IMR-90 (cell line): Measurements from ENCODE around the gene OSBP. TPM values are rescaled to one million over a fixed set of nuclear protein-coding genes. Genes with fewer than 3 reads are reported as not detected.

Experiments used
- ATAC-seq: fragments of 200-7000 bp; cut with Tn5 transposase; 2 replicates; pipeline ENCODE4 v1.9.1; 2020; ENCODE audit warnings: low read depth, mild to moderate bottlenecking, moderate library complexity
- BruUV-seq: library from RNA; stranded (reverse); fragments of 400-500 nt; replicated peaks from 2 replicates; lab custom pipeline; 2021; lab: Mats Ljungman, UMichigan
- CTCF ChIA-PET: fragments of 300-600 bp; formaldehyde crosslinking; extraction: SDS; loops from one replicate; lab custom pipeline; 2021; ENCODE audit warnings: antibody characterized with exemption; lab: Yijun Ruan, JAX
- POLR2A ChIA-PET: fragments of 300-600 bp; sonication (Branson Sonifier 250); formaldehyde crosslinking; loops from one replicate; lab custom pipeline; 2022; ENCODE audit warnings: antibody characterized with exemption; ENCODE audit not compliant: unreplicated experiment; lab: Charles Lee
- DNase-seq: peaks from one replicate; pipeline ENCODE4 v3.0.0; 2013
- H2AFZ ChIP-seq: replicated peaks from 2 replicates; pipeline ENCODE3; 2013; ENCODE audit warnings: low read length, mild to moderate bottlenecking; ENCODE audit not compliant: poor library complexity
- H2AK5ac ChIP-seq: 2 replicates; pipeline ENCODE4 v1.6.1; 2013; ENCODE audit warnings: low read depth, low read length, inconsistent platforms
- H2AK9ac ChIP-seq: replicated peaks from 2 replicates; pipeline ENCODE3; 2013; ENCODE audit warnings: mild to moderate bottlenecking, low read depth, low read length, moderate library complexity; ENCODE audit not compliant: poor library complexity
- H2BK120ac ChIP-seq: 2 replicates; pipeline ENCODE4 v1.6.1; 2013; ENCODE audit warnings: low read depth, low read length, inconsistent platforms
- H2BK15ac ChIP-seq: 3 replicates; pipeline ENCODE4 v1.6.1; 2013; ENCODE audit warnings: low read depth, low read length, inconsistent platforms
- H2BK20ac ChIP-seq: 2 replicates; pipeline ENCODE4 v1.6.1; 2013; ENCODE audit warnings: low read depth, mild to moderate bottlenecking, inconsistent platforms, low read length, moderate library complexity
- H2BK5ac ChIP-seq: 2 replicates; pipeline ENCODE4 v1.6.1; 2013; ENCODE audit warnings: mild to moderate bottlenecking, low read depth, low read length, inconsistent platforms; ENCODE audit not compliant: poor library complexity, severe bottlenecking
- H3K14ac ChIP-seq: replicated peaks from 2 replicates; pipeline ENCODE4 v1.6.1; 2013; ENCODE audit warnings: low read depth, low read length, inconsistent platforms
- H3K18ac ChIP-seq: 2 replicates; pipeline ENCODE4 v1.6.1; 2013; ENCODE audit warnings: low read depth, low read length, control low read depth
- H3K23ac ChIP-seq: 2 replicates; pipeline ENCODE4 v1.6.1; 2013; ENCODE audit warnings: low read depth, low read length, inconsistent platforms
- H3K27ac ChIP-seq: 2 replicates; pipeline ENCODE4 v1.5.1; 2013; ENCODE audit warnings: mild to moderate bottlenecking, control low read depth, low read length; ENCODE audit not compliant: insufficient read depth
- H3K27me3 ChIP-seq: 2 replicates; pipeline ENCODE4 v1.6.1; 2013; ENCODE audit warnings: low read length; ENCODE audit not compliant: control insufficient read depth, insufficient read depth
- H3K36me3 ChIP-seq: 2 replicates; pipeline ENCODE4 v1.6.1; 2013; ENCODE audit warnings: low read length, mixed read lengths; ENCODE audit not compliant: control insufficient read depth, insufficient read depth
- H3K4ac ChIP-seq: 2 replicates; pipeline ENCODE4 v1.6.1; 2013; ENCODE audit warnings: low read depth, low read length, inconsistent platforms
- H3K4me1 ChIP-seq: 2 replicates; pipeline ENCODE4 v1.6.1; 2013; ENCODE audit warnings: low read length, mixed read lengths; ENCODE audit not compliant: control insufficient read depth, insufficient read depth
- H3K4me2 ChIP-seq: 2 replicates; pipeline ENCODE4 v1.6.1; 2013; ENCODE audit warnings: low read depth, mild to moderate bottlenecking, control low read depth, low read length, moderate library complexity
- H3K4me3 ChIP-seq: 2 replicates; pipeline ENCODE4 v1.5.1; 2013; ENCODE audit warnings: low read depth, mild to moderate bottlenecking, control low read depth, low read length, moderate library complexity; ENCODE audit not compliant: insufficient read depth
- H3K56ac ChIP-seq: 2 replicates; pipeline ENCODE4 v1.6.1; 2013; ENCODE audit warnings: low read length, inconsistent platforms; ENCODE audit not compliant: insufficient read depth; ENCODE audit errors: extremely low read depth
- H3K79me1 ChIP-seq, 2 experiments: 2 replicates each; pipeline ENCODE4 v1.6.1; 2013; ENCODE audit warnings: low read length in 2 of 2, inconsistent platforms in 1 of 2, low read depth in 1 of 2
- H3K9ac ChIP-seq: 2 replicates; pipeline ENCODE4 v1.6.1; 2013; ENCODE audit warnings: low read depth, low read length, control low read depth
- H3K9me1 ChIP-seq: 2 replicates; pipeline ENCODE4 v1.6.1; 2013; ENCODE audit warnings: low read length, inconsistent platforms; ENCODE audit not compliant: insufficient read depth
- H3K9me3 ChIP-seq: 2 replicates; pipeline ENCODE4 v1.6.1; 2013; ENCODE audit warnings: low read length; ENCODE audit not compliant: control insufficient read depth, insufficient read depth
- H4K20me1 ChIP-seq: 2 replicates; pipeline ENCODE4 v1.6.1; 2013; ENCODE audit warnings: low read length, inconsistent platforms; ENCODE audit not compliant: insufficient read depth
- H4K5ac ChIP-seq: 2 replicates; pipeline ENCODE4 v1.6.1; 2013; ENCODE audit warnings: mild to moderate bottlenecking, low read depth, low read length, control low read depth
- H4K8ac ChIP-seq, 2 experiments: 2 replicates each; pipeline ENCODE4 v1.6.1; 2013; ENCODE audit warnings: low read depth in 2 of 2, low read length in 2 of 2, control low read depth in 1 of 2, inconsistent platforms in 1 of 2
- H4K91ac ChIP-seq: 2 replicates; pipeline ENCODE4 v1.6.1; 2013; ENCODE audit warnings: low read depth, low read length, inconsistent platforms; ENCODE audit not compliant: insufficient read depth
- MAFK ChIP-seq: IDR thresholded peaks from 2 replicates; pipeline ENCODE4 v1.6.1; 2012; ENCODE audit warnings: low read depth, low read length, improper control_type of control experiment
- RFX5 ChIP-seq: IDR thresholded peaks from 2 replicates; pipeline ENCODE4 v1.8.0; 2012; ENCODE audit warnings: low read depth, mild to moderate bottlenecking, low read length, moderate library complexity
- WGBS, 2 experiments: methylation state at CpG; one replicate each; pipeline versions ENCODE4 v1.1.5 to v1.1.7; 2013; ENCODE audit warnings: missing lambda C conversion rate in 2 of 2; ENCODE audit not compliant: insufficient read length in 1 of 2; ENCODE audit errors: extremely low coverage in 2 of 2; 5-methylcytosine and 5-hydroxymethylcytosine counted together
- dilution Hi-C: fragments of 300-500 bp; cut with HindIII; formaldehyde crosslinking; loops from one replicate; pipeline ENCODE4 v1.14.3; 2018; ENCODE audit warnings: low sequenced_read_pairs; ENCODE audit not compliant: unreplicated experiment
- in situ Hi-C: fragments of 300-500 bp; cut with MboI; formaldehyde crosslinking; loops from 3 replicates; pipeline ENCODE4 v1.14.3; 2019; ENCODE audit warnings: low sequenced_read_pairs, inconsistent platforms, mixed read lengths
- intact Hi-C: fragments of 100-400 bp; cut with micrococcal nuclease; formaldehyde crosslinking; loops from 2 replicates; pipeline ENCODE4 v1.10.0; 2022
- polyA plus RNA-seq, 3 experiments: library from polyadenylated mRNA; depleted of rRNA; stranded (reverse); fragments of >200 nt; gene quantifications; 2 replicates each; pipeline ENCODE4 v1.2.3, GENCODE V29; 2012; ENCODE audit warnings: low replicate concordance in 1 of 3
- total RNA-seq: library from RNA; depleted of rRNA; stranded (reverse); fragments of >200 nt; gene quantifications from 2 replicates; pipeline ENCODE4 v1.2.3, GENCODE V29; 2012

Gene OSBP
- total and polyA plus RNA-seq, 2 of the 4 experiments (the other 2 are of a cell fraction) = 22.1 to 27.4 TPM

GRCh38 chr11:59660621-59661020 lies 45.0 kb upstream of the OSBP start:
- intact Hi-C loops (loop anchor here (5.0 kb wide), 1 partner anchor 33 kb away; no protein-coding TSS in a partner anchor), in situ Hi-C loops (no loop called here), dilution Hi-C loops (no loop called here)
- Histone ChIP-seq H3K23ac (no peak overlapping the region), H2BK120ac (no peak overlapping the region), H4K5ac (no peak overlapping the region), H3K9ac (no peak overlapping the region), H2BK5ac (no peak overlapping the region), H4K8ac (no peak overlapping the region), H3K18ac (no peak overlapping the region), H3K79me1 (peaks cover 21 to 22% of the 10 kb centered on the region in 2 experiments), H3K4me1 (no peaks in the 10 kb centered on the region), H3K9me1 (no peaks in the 10 kb centered on the region), H3K4me2 (no peak overlapping the region), H3K56ac (no peak overlapping the region), H3K4ac (no peak overlapping the region), H3K27ac (no peak overlapping the region), H3K14ac (no peak overlapping the region), H3K4me3 (no peak overlapping the region), H2BK20ac (no peak overlapping the region), H4K20me1 (peaks cover 8% of the 10 kb centered on the region; the same call in 1 of the 2 replicates), H3K9me3 (no peaks in the 10 kb centered on the region), H3K36me3 (peaks cover 37% of the 10 kb centered on the region), H4K91ac (no peak overlapping the region), H2AFZ (no peak overlapping the region), H2BK15ac (no peak overlapping the region), H2AK9ac (no peak overlapping the region), H3K27me3 (no peaks in the 10 kb centered on the region), H2AK5ac (no peak overlapping the region)
- CTCF ChIA-PET = no interaction called here
- TF ChIP-seq RFX5 (no peak), MAFK (no peak)
- no peak for ATAC-seq
- no TSS peak for BruUV-seq
- DNase-seq = no peak
- POLR2A ChIA-PET = no interaction called here
- no CpG with 5 or more reads among the region's 1 CpG for WGBS, 2 experiments
